ENCODE data around the gene OIT3. TPM values are rescaled to one million over a fixed set of nuclear protein-coding genes. Genes with fewer than 3 reads are reported as not detected.

Gene OIT3
- total and polyA plus RNA-seq, 8 donors = 0.05 to 0.34 TPM; not detected in 6

DNA sequence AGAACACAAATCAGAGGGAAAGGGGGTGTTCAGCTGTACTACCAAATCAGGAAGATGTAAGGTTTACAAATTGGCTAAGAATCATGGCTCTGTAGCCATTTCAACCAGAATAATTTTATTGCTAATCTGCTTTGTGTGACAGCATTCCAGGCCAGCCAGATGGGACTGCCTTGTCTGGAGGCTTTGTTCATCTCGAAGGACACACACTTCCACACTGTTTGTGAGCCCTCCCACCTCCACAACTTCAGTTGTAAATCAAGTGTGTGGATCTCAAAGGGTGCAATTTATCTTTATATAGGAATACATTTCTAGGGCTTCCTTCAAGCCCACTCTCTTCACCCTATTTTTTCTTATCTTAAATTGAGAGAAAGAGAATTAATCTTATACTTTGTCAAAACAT lies 6.9 kb upstream of the OIT3 start:
- peaks cover 0 to 6% (median 0%) of the 10 kb centered on the region in 3 donors for H3K36me3 ChIP-seq
- H3K4me3 ChIP-seq = no peak overlapping the region
- FAIRE-seq = no peak
- H3K4me1 ChIP-seq = no peaks in the 10 kb centered on the region
- H3K27ac ChIP-seq = no peak overlapping the region
- WGBS, 2 donors = 65 to 70% methylated on average over 1 of the region's 1 CpG
- DNase-seq = no peak
- intact Hi-C loops (cut with DNase I) = no loop called here
- no peaks in the 10 kb centered on the region for H3K9me3 ChIP-seq
- H3K27me3 ChIP-seq = no peaks in the 10 kb centered on the region
- ATAC-seq = no peak
- TF ChIP-seq CTCF (IDR thresholded peaks at IDR 0.05) = no peak

GRCh38 chr10:72887043-72887442 lies 6.5 kb upstream of the OIT3 start:
- intact Hi-C loops (cut with DNase I) = no loop called here
- Histone ChIP-seq H3K9me3 (no peaks in the 10 kb centered on the region), H3K4me3 (no peak overlapping the region), H3K27me3 (no peaks in the 10 kb centered on the region), H3K36me3 (peaks cover 0 to 6% (median 0%) of the 10 kb centered on the region in 3 donors), H3K27ac (no peak overlapping the region), H3K4me1 (no peaks in the 10 kb centered on the region)
- WGBS, 2 donors = 78 to 79% methylated on average over 5 of the region's 5 CpGs
- no peak for DNase-seq
- ATAC-seq = peak in 1 of 4 donors; percentile 34
- FAIRE-seq = no peak
- TF ChIP-seq CTCF (IDR thresholded peaks at IDR 0.05) = no peak

- ATAC-seq (no peak), FAIRE-seq (no peak), DNase-seq (no peak)
- Histone ChIP-seq H3K4me3 (no peak overlapping the region), H3K27me3 (no peaks in the 10 kb centered on the region), H3K4me1 (no peaks in the 10 kb centered on the region), H3K9me3 (no peaks in the 10 kb centered on the region), H3K27ac (no peak overlapping the region), H3K36me3 (peaks cover 0 to 6% (median 0%) of the 10 kb centered on the region in 3 donors)
- 95 to 98% methylated on average over 7 of the region's 7 CpGs for WGBS, 2 donors
- TF ChIP-seq CTCF (IDR thresholded peaks at IDR 0.05) = no peak
- intact Hi-C loops (cut with DNase I) = no loop called here
These were observed 5.3 kb upstream of the OIT3 start for GRCh38 chr10:72888151-72888638.

- no peaks in the 10 kb centered on the region for H3K9me3 ChIP-seq
- intact Hi-C loops (cut with DNase I) = no loop called here
These were observed 4.1 kb upstream of the OIT3 start for GRCh38 chr10:72889391-72889831.

More at GRCh38 chr10:72889391-72889831, 4.1 kb upstream of the OIT3 start:
- no peak for TF ChIP-seq CTCF (IDR thresholded peaks at IDR 0.05)
- H3K4me3 ChIP-seq = no peak overlapping the region
- DNase-seq = no peak
- no peak for FAIRE-seq
- H3K4me1 ChIP-seq = no peaks in the 10 kb centered on the region
- peaks cover 0 to 6% (median 0%) of the 10 kb centered on the region in 3 donors for H3K36me3 ChIP-seq
- 38 to 44% methylated on average over 6 of the region's 6 CpGs for WGBS, 2 donors
- no peaks in the 10 kb centered on the region for H3K27me3 ChIP-seq
- peak in 3 of 4 donors; percentile 41 to 57 (median 48) for ATAC-seq
- no peak overlapping the region for H3K27ac ChIP-seq
